Esophagus muscularis mucosa (tissue), 3 donors: ENCODE data around the gene CARS1.

ENCODE experiments used
- POLR2AphosphoS5 ChIP-seq, 2 donors: sonication (generic); formaldehyde crosslinking; IDR thresholded peaks; one replicate each; pipeline ENCODE4 v1.6.1; 2017; ENCODE audit warnings: antibody characterized with exemption in 2 of 2
- TF ChIP-seq, protein P1 (sequence below), 3 experiments: fragments of 200-600 bp in 2 of 3; fragments of 450-650 bp in 1 of 3; sonication (generic) in 2 of 3; IDR thresholded peaks; one replicate each; pipeline ENCODE4 v1.5.1; 2017 to 2019; ENCODE audit warnings: antibody characterized with exemption in 3 of 3, mild to moderate bottlenecking in 2 of 3, moderate library complexity in 1 of 3

DNA sequence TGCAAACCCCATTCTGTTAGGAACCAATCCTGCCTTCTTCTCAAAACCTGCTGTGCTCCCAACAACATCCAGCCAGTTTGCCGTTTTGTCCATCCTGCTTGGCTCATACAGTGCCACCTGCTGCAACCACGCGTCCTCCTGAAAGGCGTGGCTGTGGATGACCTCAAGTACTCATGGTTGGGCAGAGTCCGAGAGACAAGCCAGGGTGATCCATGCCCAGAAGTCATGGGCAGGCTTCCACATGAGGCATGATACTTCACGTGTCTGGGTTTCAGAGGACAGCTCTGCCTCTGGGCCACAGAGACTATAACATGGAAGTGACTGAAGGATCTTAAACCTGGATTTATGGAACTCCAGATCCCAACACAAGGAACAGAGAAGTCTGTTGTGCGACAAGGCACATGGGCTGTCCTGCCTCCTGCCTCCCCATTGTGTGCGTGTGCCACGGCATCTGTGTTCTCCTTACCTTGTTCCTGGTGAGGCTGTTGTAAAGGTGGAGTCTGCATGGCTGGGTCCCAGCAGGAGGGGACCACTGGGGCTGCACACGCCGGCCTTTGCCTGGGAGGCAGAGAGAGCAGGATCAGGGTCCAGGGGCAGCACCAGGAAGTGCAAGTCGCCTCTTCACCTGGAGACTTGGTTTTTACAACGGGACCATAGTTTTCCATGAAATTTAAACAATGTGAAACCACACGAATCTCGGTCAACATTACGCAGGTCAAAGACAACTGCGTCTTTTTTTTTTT lies 15.4 kb downstream of the CARS1 start:
- TF ChIP-seq POLR2AphosphoS5 (IDR thresholded peaks at IDR 0.05), result no peak
- TF ChIP-seq, protein P1, sequence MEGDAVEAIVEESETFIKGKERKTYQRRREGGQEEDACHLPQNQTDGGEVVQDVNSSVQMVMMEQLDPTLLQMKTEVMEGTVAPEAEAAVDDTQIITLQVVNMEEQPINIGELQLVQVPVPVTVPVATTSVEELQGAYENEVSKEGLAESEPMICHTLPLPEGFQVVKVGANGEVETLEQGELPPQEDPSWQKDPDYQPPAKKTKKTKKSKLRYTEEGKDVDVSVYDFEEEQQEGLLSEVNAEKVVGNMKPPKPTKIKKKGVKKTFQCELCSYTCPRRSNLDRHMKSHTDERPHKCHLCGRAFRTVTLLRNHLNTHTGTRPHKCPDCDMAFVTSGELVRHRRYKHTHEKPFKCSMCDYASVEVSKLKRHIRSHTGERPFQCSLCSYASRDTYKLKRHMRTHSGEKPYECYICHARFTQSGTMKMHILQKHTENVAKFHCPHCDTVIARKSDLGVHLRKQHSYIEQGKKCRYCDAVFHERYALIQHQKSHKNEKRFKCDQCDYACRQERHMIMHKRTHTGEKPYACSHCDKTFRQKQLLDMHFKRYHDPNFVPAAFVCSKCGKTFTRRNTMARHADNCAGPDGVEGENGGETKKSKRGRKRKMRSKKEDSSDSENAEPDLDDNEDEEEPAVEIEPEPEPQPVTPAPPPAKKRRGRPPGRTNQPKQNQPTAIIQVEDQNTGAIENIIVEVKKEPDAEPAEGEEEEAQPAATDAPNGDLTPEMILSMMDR (IDR thresholded peaks at IDR 0.05), result no peak
